Activated CD4-positive, CD25-positive, alpha-beta regulatory T cell (primary cell): Measurements from ENCODE around the gene TP53I11.

Source experiments
- DNase-seq, 4 experiments: peaks; one replicate each; lab custom pipeline; 2025; lab: John Stamatoyannopoulos, UW

The TP53I11 gene

GRCh38 chr11:44885065-44885810 lies 65.4 kb downstream of the TP53I11 start:
- no peak for DNase-seq

GRCh38 chr11:44884056-44884455 lies 66.6 kb downstream of the TP53I11 start:
- DNase-seq = no peak

- DNase-seq = no peak
Measured at GRCh38 chr11:44883277-44883676, 67.4 kb downstream of the TP53I11 start.
